Measurements from ENCODE around the gene GTPBP4.

The GTPBP4 gene

GRCh38 chr10:968546-969199 lies 19.6 kb upstream of the GTPBP4 start:
- DNase-seq: no peak

DNA sequence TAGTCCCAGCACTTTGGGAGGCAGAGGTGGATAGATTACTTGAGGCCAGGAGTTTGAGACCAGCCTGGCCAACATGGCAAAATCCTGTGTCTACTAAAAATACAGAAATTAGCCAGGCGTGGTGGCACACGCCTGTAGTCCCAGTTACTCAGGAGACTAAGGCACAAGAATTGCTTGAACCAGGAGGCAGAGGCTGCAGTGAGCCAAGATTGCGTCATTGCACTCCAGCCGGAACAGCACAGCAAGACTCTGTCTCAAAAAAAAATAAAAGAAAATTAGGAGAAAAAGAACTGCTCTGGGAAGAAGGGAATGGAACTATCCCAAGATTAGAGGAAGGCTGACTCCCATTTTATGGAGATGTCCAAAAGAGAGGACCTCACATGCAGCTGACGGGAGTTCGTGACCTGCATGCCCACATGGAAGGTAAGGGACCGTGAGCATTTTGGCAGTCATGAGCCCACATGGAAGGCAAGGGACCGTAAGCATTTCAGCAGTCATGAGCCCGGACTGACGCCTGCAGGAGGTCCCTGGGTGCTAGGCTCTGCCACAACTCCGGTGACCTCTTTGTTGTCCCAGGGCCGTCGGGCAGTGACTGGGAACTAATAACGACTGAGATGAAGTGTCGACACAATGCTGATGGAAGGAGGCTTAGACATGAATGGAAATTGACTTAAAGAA lies 18.6 kb upstream of the GTPBP4 start:
- no peak for DNase-seq

DNA sequence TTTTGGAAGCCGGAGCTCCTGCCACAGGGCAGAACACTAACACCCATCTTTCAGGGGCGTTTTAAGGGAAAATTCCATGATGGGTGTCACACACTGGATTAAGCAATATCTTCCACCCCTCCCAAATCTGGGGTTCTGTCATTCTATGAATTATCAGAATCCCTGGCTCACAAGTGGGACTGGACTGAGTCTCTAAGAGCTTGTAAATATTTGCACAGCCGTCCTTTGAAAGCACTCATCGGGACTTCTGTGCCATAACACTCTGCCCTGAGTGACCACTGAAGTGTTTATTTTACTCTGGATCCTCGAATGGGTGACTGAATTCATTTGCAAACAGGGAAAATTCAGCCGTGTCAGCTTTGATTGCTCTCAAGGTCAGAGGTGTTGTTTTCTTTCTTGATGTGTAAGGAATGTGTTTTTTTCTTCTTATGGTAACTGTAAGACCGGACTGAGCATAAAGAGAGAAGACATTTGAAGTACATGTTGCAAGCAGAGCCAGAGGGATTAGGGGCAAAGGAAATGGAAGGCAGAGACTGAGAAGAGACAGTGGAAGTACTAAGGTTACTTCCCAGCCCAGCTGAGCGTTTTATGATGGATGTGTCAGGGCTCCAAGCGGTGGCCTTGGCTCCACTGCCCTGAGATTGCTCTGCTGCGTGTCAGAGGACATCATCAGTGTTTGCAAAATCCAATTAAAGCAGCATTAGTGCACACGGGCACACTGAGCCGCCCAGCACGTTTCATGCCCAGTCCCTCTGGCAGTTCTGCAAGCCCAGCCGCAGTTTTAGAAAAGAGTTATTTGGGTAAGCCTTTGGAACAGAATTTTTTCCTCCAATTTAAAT lies 17.7 kb upstream of the GTPBP4 start:
- DNase-seq: no peak

DNA sequence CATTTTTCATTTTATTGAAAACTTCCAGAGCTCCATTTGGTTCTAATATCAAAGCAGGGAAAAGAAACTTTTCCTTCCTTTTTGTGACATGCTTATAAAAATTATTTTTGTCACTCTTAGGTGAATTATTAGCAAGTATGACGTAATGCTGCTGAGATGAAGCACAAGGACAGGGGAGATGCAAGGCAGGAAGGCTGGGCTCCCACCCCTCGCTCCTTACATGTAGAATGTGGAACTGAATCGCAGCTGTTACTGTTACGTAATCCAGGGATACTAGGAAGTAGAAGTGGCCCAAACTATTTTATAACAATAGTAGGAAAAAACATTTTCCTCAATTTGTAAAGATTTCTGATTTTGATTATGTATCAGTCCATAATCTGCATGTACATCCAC lies 17.1 kb upstream of the GTPBP4 start:
- DNase-seq: no peak

- DNase-seq: no peak
Observed at GRCh38 chr10:971613-972012, 16.6 kb upstream of the GTPBP4 start.

DNA sequence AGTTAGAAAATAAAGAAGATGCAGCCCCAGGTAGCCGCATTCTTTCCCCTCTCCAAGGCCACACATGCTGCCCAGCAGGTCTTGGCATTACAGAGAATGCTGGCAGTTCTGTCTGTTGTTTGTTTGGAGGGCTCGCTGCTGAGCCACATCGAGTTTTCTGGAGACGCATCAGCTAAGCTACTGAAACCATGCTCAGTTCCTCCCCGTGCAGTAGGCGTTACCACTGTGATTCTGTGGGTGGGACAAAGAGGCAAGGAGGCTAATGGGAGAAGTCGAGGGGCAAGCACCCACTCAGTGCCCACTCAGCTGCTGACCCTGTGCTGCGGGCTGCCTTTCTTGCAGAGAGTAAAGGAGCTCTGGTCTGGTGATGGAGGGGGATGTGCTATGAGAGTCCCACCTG lies 15.5 kb upstream of the GTPBP4 start:
- no peak for DNase-seq

DNA sequence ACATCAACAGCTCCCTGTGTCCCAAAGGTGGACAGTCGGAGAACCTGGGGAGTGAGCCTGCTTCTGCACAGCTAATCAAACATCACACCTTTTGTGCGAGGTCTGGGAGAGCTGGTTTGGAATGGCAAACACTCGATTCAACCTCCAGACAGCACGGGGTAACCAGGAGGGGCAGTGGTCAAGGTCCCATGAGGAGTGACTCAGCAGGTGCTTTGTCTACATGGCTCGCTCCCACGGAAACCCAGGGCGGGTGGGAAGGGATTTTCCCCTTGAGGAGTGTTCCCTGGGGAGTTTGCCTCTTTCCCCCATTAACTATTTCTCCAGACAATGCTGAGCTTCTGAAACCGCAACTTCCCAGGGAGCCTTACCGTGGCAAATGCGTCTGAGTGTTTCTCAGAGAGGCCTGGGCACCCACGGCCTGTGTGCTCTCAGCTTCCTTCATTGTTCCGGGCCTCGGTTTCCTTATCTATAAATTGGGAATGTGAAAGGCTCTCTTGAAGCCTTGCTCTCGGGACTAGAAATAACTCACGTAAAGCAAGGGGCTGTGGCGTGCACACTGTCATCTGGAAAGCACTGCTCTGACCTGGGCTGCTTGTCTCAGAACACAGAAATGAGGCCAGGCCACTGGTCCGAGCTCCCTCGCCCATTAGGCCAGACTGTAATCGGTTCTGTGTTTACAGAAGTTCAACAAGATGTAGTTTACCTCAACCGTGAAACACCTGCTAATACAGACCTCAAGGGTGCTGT lies 14.0 kb upstream of the GTPBP4 start:
- DNase-seq: no peak

- DNase-seq: no peak
Observed at GRCh38 chr10:974785-975074, 13.5 kb upstream of the GTPBP4 start.

- DNase-seq: no peak
Observed at GRCh38 chr10:976316-976715, 11.9 kb upstream of the GTPBP4 start.

- DNase-seq: no peak
Observed at GRCh38 chr10:978826-979421, 9.3 kb upstream of the GTPBP4 start.

- no peak for DNase-seq
Observed at GRCh38 chr10:980468-981093, 7.7 kb upstream of the GTPBP4 start.

DNA sequence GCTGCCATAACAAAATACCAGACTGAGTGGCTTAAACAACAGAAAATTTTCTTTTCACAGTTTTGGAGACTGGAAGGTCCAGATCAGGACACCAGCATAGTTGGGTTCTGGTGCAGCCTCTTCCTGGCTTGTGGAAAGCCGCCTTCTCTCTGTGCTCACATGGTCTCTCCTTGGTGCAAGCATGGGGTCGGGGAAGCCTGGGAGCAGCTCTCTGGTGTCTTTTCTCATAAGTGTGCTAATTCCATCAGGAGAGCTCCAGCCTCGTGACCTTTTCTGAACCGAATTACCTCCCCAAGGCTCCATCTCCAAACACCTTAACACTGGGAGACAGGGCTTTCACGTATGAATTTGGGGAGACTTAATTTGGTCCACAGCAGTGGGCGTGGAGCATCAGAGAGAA lies 4.8 kb upstream of the GTPBP4 start:
- no peak for DNase-seq

- no peak for DNase-seq
Observed at GRCh38 chr10:983971-984655, 4.1 kb upstream of the GTPBP4 start.

DNA sequence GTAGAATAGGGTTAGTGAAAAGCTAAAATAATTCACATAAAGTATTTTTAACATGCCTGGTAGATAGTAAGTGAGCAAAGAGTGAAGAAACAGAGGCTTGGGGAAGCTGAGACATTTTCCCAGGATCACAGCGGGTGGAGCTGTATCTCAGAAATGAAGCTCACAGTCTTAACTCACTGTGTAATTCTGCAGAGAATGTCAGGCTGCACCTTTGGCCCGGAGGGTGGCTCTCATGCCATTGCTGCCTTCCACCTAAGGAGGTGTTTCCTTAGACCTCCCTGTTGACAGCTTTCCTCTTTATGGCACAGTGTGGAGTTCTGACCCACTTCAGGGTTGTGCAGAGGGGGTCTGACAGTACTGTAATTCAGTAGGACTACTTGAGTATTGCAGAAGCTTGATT lies 2.9 kb upstream of the GTPBP4 start:
- no peak for DNase-seq

DNA sequence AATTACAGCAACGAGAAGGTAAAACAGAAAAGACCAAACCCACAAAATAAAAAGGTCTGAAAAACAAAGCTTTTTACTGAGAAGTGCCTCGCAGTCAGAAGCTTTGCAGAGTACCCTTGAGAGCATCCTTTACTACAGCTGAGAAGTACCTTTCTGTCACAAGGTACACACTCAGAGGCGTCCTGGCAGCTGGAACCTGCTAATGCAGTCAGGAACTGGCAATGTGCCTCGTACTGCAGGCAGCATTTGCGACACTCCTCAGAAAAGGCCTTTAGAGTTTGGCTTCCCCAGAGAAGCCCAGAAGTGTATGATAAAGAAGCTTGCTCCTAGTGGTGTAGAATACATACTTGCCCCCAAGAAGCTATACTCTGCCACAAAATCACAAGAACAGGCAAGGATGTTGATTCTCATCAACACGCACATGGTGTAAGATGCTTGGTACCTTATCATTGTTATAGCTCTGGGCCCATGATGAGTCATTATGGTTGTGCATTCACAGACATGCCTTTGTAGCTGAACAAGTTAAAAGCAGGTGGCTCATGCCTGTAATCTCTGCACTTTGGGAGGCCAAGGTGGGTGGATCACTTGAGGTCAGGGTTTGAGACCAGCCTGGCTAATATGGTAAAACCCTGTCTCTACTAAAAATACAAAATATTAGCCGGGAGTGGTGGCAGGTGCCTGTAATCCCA lies 2.0 kb upstream of the GTPBP4 start:
- no peak for DNase-seq

DNA sequence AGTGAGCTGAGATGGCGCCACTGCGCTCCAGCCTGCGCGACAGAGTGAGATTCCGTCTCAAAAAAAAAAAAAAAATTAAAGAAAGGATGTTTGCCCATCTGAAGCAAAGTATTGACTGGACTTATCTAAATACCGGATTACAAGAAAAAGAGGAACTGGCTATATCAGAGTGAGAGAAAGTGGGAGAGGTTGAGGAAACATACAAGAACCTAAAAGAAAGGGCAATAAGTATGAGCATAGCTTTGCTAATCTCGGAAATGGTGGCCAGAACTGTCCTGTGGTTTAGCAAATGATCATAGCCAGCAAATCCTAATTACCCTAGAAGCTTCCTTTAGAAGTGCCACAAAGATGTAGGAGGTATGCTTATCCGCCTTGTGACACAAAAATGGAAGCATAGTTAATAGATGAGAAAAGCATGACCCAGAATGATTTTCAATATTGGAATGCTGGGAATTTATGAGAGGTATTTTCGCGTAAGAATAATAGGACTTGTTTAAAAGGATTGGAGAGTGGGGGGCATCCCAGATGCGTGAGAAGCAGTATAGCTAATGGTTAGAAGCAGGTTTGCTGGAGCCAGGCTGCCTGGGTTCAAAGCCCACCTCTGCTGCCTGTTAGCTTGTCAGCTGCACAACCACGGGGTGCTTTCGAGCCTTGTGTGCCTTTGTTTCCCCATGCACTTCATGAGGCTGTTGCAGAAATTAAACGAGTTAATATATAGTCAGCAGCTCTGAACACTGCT lies 1.2 kb upstream of the GTPBP4 start:
- no peak for DNase-seq

DNA sequence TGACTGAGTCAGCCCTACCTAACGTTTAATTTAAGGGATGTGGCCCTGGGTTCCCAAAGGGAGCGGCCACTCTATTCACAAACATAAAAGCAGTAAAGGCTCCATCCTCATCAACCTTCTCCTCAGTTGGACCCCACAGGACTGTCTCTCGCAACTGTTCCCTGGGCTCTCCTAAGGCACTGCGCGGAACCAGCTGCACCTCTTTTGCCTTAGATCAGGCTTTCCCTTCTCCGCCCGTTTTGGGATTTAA lies 689 bp upstream of the GTPBP4 start:
- no peak for DNase-seq

DNA sequence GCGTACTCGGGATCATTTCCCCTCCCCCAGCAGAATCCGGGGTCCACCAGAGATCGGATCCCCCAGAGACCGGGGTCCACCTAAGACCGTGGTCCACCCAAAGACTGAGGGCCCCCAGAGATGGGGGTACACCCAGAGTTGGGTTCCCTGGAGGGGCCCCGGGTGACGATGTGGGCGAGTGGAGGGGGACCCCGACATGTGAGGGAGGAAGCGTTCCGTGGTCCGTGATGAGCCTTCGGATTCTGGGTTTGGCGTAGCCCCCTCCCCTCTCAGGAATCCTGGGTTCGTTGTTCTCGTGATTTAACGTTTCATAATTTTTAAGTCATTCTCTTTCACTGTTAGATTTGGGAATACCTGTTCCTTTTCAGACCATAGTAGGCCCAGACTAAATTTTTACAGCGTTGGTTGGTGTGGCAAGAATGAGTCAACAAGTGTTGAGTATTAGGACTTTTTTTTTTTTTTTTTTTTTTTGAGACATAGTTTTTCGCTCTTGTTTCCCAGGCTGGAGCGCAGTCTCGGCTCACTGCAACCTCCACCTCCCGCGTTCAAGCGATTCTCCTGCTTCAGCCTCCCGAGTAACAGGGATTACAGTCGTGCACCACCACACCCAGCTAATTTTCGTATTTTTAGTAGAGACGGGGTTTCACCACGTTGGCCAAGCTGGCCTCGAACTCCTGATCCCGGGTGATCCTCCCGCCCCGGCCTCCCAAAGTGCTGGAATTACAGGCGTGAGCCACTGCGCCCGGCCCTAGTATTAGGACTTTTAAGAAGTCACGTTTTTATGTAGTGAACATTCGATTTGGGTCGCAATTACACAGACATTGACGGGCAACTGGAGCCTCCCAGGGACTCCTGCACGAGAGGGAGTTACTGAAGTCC lies 672 bp downstream of the GTPBP4 start:
- DNase-seq: no peak

DNA sequence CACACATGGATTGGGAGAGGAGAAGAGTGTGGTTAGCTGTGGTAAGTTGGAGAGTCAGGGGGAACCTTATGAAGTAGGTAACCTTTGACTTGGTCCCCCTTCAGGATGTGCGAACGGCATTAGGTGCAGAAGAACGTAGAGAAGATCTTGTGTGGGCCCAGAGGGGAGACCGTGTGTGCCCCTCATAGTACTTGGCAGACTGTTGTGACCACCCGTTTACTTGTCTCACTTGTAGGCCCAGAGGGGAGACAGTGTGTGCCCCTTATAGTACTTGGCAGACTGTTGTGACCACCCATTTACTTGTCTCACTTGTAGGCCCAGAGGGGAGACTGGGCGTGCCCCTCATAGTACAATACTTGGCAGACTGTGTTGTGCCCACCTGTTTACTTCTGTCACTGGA lies 2.6 kb downstream of the GTPBP4 start:
- no peak for DNase-seq

DNA sequence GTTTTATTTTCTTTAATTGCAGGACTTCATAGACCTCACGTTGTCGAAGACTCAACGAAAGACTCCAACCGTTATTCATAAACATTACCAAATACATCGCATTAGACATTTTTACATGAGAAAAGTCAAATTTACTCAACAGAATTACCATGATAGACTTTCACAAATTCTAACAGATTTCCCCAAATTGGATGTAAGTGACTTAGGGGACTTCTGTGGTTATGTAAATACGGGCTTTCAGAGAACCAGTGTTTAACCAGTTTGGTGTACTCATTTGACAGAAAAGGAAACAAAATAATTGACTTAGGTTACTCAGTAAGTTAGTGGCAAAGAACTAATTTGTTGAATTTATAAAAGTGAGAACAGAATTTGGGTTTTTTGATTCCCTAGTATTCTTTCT lies 4.2 kb downstream of the GTPBP4 start:
- no peak for DNase-seq

Measured in CD4-positive, alpha-beta T cell treated with Interferon alpha-2 for 1 hour (primary cell).